M059J (cell line): Measurements from ENCODE around the gene ATP2B3. TPM values are rescaled to one million over a fixed set of nuclear protein-coding genes. Genes with fewer than 3 reads are reported as not detected.
A peak's percentile ranks its signal among the peaks of the same experiment; 100 is the strongest.

Experiments
- DNase-seq: peaks from one replicate; pipeline ENCODE4 v3.0.0-alpha.2; 2012; ENCODE audit warnings: low read depth
- total RNA-seq: library from RNA; depleted of rRNA; stranded (reverse); fragments of >200 nt; shearing (Covaris generic); gene quantifications from 2 replicates; pipeline ENCODE4 v1.2.3, GENCODE V29; 2014

ATP2B3 gene
- total RNA-seq, 1 experiment from 2014 or later, result not detected

GRCh38 chrX:153488231-153488914 lies 29.1 kb upstream of the ATP2B3 start:
- no peak for DNase-seq

- DNase-seq, result peak; percentile 62
Measured at GRCh38 chrX:153490217-153490930, 27.1 kb upstream of the ATP2B3 start.

- DNase-seq, result no peak
Measured at GRCh38 chrX:153491351-153491914, 26.0 kb upstream of the ATP2B3 start.

- DNase-seq, result no peak
Measured at GRCh38 chrX:153491918-153492317, 25.5 kb upstream of the ATP2B3 start.

- no peak for DNase-seq
Measured at GRCh38 chrX:153492543-153492942, 24.9 kb upstream of the ATP2B3 start.

- DNase-seq, result no peak
Measured at GRCh38 chrX:153493085-153493484, 24.4 kb upstream of the ATP2B3 start.

GRCh38 chrX:153494061-153494460 lies 23.4 kb upstream of the ATP2B3 start:
- no peak for DNase-seq

DNA sequence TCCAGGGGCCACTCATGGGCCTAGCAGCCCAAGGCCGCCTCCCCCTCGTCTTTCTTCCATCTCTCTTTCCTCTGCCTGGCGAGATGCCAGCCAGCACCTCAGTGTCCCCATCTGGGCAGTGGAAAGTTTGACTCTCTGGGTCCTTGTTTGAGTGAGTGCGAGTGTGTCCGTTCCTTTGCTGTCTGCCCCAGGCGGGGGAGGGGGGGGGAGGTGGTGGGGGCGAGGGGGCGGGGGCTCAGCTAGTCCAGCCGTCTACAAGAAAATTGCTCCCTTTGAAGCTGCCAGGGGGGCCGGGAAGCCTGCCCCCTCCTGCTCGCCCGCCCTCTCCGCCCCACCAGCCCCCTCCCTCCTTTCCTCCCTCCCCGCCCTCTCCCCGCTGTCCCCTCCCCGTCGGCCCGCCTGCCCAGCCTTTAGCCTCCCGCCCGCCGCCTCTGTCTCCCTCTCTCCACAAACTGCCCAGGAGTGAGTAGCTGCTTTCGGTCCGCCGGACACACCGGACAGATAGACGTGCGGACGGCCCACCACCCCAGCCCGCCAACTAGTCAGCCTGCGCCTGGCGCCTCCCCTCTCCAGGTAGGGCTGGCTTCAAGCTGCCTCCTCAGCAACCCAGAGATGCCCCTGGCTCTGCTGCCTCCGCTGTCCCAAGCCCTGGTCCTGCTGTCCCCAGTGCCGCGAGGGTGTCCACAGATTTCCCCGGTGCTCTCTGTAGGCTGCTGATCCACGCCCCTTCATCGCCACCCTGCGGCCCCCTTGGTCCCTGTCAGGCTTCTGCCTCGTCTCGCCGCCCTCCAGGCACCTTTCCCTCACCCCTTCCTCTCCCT lies 22.7 kb upstream of the ATP2B3 start, which contains the start of gene BGN:
Gene BGN (plus strand): TSS at position 440 of the 821 bp plus-strand sequence. CDS start 9,652 bp downstream, outside the sequence.
- DNase-seq, result peak; percentile 74

DNA sequence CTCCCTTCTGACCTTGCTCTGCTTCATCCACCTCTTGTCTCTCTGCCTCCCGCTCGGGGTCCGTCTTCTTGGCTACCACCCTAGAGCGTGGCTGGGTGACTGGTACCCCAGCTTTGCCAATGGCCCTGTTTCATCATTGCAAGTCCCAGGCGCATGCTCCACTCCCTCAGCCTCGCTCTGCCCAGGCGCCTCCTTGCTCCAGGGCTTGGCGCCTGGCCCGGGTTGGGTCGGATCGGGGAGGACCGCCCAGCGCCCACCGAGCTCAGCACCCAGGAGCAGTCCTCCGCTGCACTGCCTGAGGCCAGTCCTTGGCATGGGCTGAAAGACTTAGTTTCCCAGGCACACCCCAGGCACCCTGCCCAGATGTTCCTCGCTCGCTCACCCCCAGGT lies 22.1 kb upstream of the ATP2B3 start:
- peak; percentile 53 for DNase-seq

GRCh38 chrX:153495903-153496589 lies 21.4 kb upstream of the ATP2B3 start:
- no peak for DNase-seq

- no peak for DNase-seq
Measured at GRCh38 chrX:153496590-153496959, 20.9 kb upstream of the ATP2B3 start.

DNA sequence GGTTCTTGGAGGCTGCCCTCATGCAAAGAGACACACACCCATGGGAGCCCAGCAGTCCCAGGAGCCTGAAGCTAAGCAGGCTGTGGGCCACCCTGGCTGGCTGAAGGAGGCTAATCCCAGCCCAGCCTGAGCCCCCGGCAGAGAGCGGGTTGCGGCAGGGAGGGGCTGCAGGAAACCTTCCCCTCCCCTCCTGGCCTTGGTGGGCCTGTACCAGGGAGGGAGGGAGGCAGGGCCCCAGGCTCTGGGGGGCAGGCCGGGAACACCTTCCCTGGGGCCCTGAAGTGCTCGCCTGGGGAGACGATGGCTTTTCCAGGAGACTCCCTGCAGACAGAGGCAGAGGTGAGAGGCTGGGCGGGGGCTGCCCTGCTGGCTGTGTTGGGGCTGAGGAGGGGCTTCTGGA lies 19.0 kb upstream of the ATP2B3 start:
- no peak for DNase-seq

DNA sequence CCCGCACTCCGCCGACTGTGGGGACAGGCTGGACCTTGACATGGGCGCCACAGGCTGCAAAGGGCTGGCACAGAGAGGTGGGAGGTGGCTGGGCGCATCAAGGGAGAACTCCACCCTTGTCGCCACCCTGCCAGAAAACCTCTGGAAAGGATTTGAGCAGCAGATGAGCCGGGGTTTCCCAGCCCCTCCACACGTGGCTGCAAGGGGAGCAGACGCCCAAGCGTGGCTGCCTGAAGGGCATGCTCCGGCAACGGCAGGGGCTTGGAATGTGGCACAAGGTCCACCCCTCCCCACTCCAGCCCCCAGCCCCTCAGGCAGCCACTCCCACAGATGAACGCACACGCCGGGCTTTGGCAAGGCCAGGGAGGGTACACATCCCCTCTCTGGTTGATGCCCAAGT lies 18.1 kb upstream of the ATP2B3 start:
- DNase-seq, result no peak

- DNase-seq, result no peak
Measured at GRCh38 chrX:153499876-153500275, 17.6 kb upstream of the ATP2B3 start.

DNA sequence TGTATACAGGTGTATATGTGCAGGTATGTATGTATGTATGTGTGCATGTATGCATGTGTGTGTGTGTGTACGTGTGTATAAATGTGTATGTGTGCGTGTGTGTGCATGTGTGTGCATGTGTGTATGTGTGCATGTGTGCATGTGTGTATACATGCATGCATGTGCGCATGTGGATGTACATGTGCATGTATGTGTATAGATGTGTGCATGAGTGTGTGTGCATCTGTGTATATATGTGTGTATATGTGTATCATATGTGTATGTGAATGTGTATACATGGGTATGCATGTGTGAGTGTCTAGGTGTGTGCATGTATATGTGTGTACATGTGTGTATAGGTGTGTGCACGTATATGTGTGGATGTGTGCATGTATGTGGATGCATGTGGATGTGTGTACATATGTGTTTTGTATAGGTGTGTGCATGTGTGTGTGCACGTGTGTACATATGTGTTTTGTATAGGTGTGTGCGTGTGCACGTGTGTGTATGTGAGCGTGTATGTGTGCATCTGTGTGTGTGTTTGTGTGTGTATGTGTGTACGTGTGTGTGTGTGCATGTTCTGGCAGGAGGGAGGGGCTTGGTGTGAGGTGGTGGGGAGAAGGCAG lies 16.7 kb upstream of the ATP2B3 start:
- DNase-seq, result no peak

GRCh38 chrX:153501530-153501929 lies 15.9 kb upstream of the ATP2B3 start:
- DNase-seq, result no peak

DNA sequence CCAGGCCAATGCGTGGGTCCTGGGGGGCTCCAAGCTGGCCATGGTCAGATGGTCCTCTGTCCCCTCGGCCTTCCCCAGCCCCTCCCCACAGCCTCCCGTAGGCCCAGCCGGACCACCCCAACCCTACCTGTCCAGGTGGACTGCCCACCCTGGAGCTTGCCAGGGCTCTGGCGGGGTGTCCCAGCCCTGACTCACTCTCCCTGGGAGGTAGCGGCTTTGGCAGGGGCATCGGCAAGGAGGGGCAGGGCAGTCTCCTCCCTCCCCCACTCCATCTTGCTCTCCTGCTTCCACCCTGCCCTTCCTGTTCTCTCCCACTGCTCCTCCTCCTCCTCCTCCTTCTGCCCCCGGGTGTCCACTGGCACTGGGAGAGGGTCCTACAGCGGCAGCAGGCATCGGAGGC lies 15.3 kb upstream of the ATP2B3 start:
- no peak for DNase-seq

DNA sequence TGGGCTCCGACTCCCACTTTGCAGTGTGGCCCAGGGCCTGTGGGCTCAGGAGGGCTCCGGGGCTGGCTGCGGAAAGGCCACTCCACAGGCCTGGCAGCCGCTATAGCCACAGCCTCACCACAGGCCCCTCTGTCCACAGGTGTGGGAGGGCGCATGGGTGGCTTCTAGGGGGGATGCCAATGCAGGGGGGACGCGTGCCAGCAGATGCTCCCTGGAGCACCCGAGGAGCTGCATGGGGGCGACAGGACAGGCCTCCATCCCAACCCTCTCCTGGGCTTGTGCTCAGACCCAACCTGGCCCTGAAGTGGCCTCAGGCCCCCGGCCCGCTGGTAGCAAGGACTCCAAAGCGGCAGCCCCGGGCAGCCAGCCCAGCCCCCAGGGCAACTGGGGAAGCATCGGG lies 14.6 kb upstream of the ATP2B3 start:
- DNase-seq, result no peak

GRCh38 chrX:153504445-153505016 lies 12.9 kb upstream of the ATP2B3 start:
- DNase-seq, result no peak

- no peak for DNase-seq
Measured at GRCh38 chrX:153505361-153505760, 12.1 kb upstream of the ATP2B3 start.
